CD14-positive monocyte (primary cell): ENCODE data around the gene TBXA2R. TPM values are rescaled to one million over a fixed set of nuclear protein-coding genes. Genes with fewer than 3 reads are reported as not detected.

Experiments used
- DNase-seq, 3 donors: peaks; one replicate each; pipeline ENCODE4 v3.0.0-alpha.2; 2011 to 2022
- H2AFZ ChIP-seq: 2 replicates; pipeline ENCODE4 v1.6.0; 2012; ENCODE audit warnings: mild to moderate bottlenecking, low read depth, low read length, inconsistent platforms; ENCODE audit not compliant: insufficient read depth, poor library complexity, severe bottlenecking
- H3K27ac ChIP-seq, 2 donors: 1 replicate in 1 of 2; 2 replicates in 1 of 2; pipeline ENCODE4 v1.5.1; 2012 to 2013; ENCODE audit warnings: low read length in 2 of 2, control low read depth in 1 of 2, inconsistent platforms in 1 of 2, low read depth in 1 of 2, mild to moderate bottlenecking in 1 of 2
- H3K27me3 ChIP-seq, 2 donors: one replicate each; pipeline versions ENCODE4 v1.6.0 to v1.6.1; 2011 to 2013; ENCODE audit warnings: low read length in 2 of 2; ENCODE audit not compliant: control insufficient read depth in 2 of 2, insufficient read depth in 2 of 2
- H3K36me3 ChIP-seq, 2 donors: replicated peaks in 1 of 2; 1 replicate in 1 of 2; 2 replicates in 1 of 2; pipeline versions ENCODE4 v1.5.1 to v1.6.1; 2012 to 2013; ENCODE audit warnings: low read length in 2 of 2, control low read depth in 1 of 2, inconsistent platforms in 1 of 2, mild to moderate bottlenecking in 1 of 2; ENCODE audit not compliant: insufficient read depth in 2 of 2, control insufficient read depth in 1 of 2
- H3K4me1 ChIP-seq, 2 donors: 1 replicate in 1 of 2; 2 replicates in 1 of 2; pipeline versions ENCODE4 v1.5.1 to v1.6.1; 2012 to 2013; ENCODE audit warnings: low read length in 2 of 2, control low read depth in 1 of 2, inconsistent platforms in 1 of 2, mild to moderate bottlenecking in 1 of 2, moderate library complexity in 1 of 2; ENCODE audit not compliant: insufficient read depth in 2 of 2, control insufficient read depth in 1 of 2
- H3K4me2 ChIP-seq: replicated peaks from 2 replicates; pipeline ENCODE3; 2012; ENCODE audit warnings: low read length, moderate library complexity, mild to moderate bottlenecking; ENCODE audit not compliant: poor library complexity, severe bottlenecking; ENCODE audit errors: extremely low read depth
- H3K4me3 ChIP-seq, 3 experiments: fragments of 200-600 bp in 1 of 3; sonication (generic) in 1 of 3; replicated peaks in 1 of 3; 1 replicate in 2 of 3; 2 replicates in 1 of 3; pipeline ENCODE4 v1.5.1; 2011 to 2013; ENCODE audit warnings: low read length in 3 of 3, mild to moderate bottlenecking in 3 of 3, control low read depth in 2 of 3, low read depth in 2 of 3, inconsistent platforms in 1 of 3, moderate library complexity in 1 of 3
- H3K79me2 ChIP-seq: 2 replicates; pipeline ENCODE4 v1.6.0; 2012; ENCODE audit warnings: mild to moderate bottlenecking, control low read depth, inconsistent platforms, low read length, moderate library complexity; ENCODE audit not compliant: insufficient read depth
- H3K9ac ChIP-seq: 2 replicates; pipeline ENCODE4 v1.6.0; 2017; ENCODE audit warnings: low read length, mild to moderate bottlenecking; ENCODE audit not compliant: insufficient read depth, poor library complexity, severe bottlenecking
- H3K9me3 ChIP-seq, 2 donors: replicated peaks in 1 of 2; 1 replicate in 1 of 2; 2 replicates in 1 of 2; pipeline versions ENCODE4 v1.5.1 to v1.6.1; 2012 to 2013; ENCODE audit warnings: low read length in 2 of 2, control low read depth in 1 of 2; ENCODE audit not compliant: control insufficient read depth in 1 of 2, insufficient read depth in 1 of 2
- H4K20me1 ChIP-seq: 2 replicates; pipeline ENCODE4 v1.6.0; 2012; ENCODE audit warnings: mild to moderate bottlenecking, low read length, control low read depth, moderate library complexity; ENCODE audit not compliant: insufficient read depth
- H3K27ac Mint-ChIP-seq, 7 donors: one replicate each; pipeline ENCODE4 v1.8.0; 2020; ENCODE audit warnings: mild to moderate bottlenecking in 7 of 7, mixed read lengths in 7 of 7, moderate library complexity in 6 of 7, inconsistent platforms in 2 of 7
- H3K27me3 Mint-ChIP-seq, 3 donors: one replicate each; pipeline ENCODE4 v1.8.0; 2021 to 2022; ENCODE audit warnings: low read depth in 3 of 3, mild to moderate bottlenecking in 3 of 3, mixed read lengths in 3 of 3, moderate library complexity in 3 of 3, inconsistent platforms in 1 of 3
- H3K36me3 Mint-ChIP-seq, 2 donors: one replicate each; pipeline ENCODE4 v1.8.0; 2020; ENCODE audit warnings: mixed read lengths in 2 of 2, inconsistent platforms in 1 of 2, mild to moderate bottlenecking in 1 of 2
- H3K4me1 Mint-ChIP-seq: one replicate; pipeline ENCODE4 v1.8.0; 2020; ENCODE audit warnings: mild to moderate bottlenecking, mixed read lengths
- H3K4me3 Mint-ChIP-seq, 2 donors: one replicate each; pipeline ENCODE4 v1.8.0; 2020; ENCODE audit warnings: mild to moderate bottlenecking in 2 of 2, mixed read lengths in 2 of 2, moderate library complexity in 1 of 2
- H3K9me3 Mint-ChIP-seq, 7 donors: one replicate each; pipeline ENCODE4 v1.8.0; 2020 to 2022; ENCODE audit warnings: mixed read lengths in 7 of 7, mild to moderate bottlenecking in 6 of 7, moderate library complexity in 6 of 7, inconsistent platforms in 2 of 7
- CTCF ChIP-seq: fragments of 200-600 bp; IDR thresholded peaks from one replicate; pipeline ENCODE4 v1.8.0; 2022; ENCODE audit warnings: antibody characterized with exemption, mild to moderate bottlenecking
- WGBS: methylation state at CpG from one replicate; pipeline ENCODE4 v1.1.5; 2013; ENCODE audit warnings: missing lambda C conversion rate; ENCODE audit not compliant: insufficient coverage; 5-methylcytosine and 5-hydroxymethylcytosine counted together
- intact Hi-C, 2 donors: fragments of 100-400 bp; cut with micrococcal nuclease; formaldehyde crosslinking; loops; one replicate each; pipeline versions ENCODE4 v1.15.0 to v1.15.1; 2023
- polyA plus RNA-seq, 3 donors: library from polyadenylated mRNA; depleted of rRNA in 1 of 3; unstranded in 2 of 3; stranded (reverse) in 1 of 3; fragments of 300-500 nt in 2 of 3; fragments of >200 nt in 1 of 3; fragmentation: Illumina TruSeq in 2 of 3; gene quantifications; 1 replicate in 2 of 3; 2 replicates in 1 of 3; pipeline ENCODE4 v1.2.3, GENCODE V29; 2012 to 2021

The TBXA2R gene
- polyA plus RNA-seq, 3 donors = 0.05 TPM; not detected in 2

GRCh38 chr19:3599776-3600187 is 6.9 kb downstream of the TBXA2R start:
- Histone ChIP-seq H3K4me1 (no peaks in the 10 kb centered on the region), H3K4me2 (no peak overlapping the region), H3K36me3 (no peaks in the 10 kb centered on the region), H3K9ac (no peak overlapping the region), H3K79me2 (no peaks in the 10 kb centered on the region), H3K9me3 (no peaks in the 10 kb centered on the region), H2AFZ (no peak overlapping the region), H3K27me3 (peaks cover 0 to 3% of the 10 kb centered on the region in 2 donors), H3K27ac (no peak overlapping the region), H3K4me3 (no peak overlapping the region), H4K20me1 (no peaks in the 10 kb centered on the region)
- no peak overlapping the region for H3K4me3 Mint-ChIP-seq
- no peak overlapping the region for H3K27ac Mint-ChIP-seq
- WGBS = 96% methylated on average over 26 of the region's 28 CpGs
- peaks cover 0 to 4% (median 2%) of the 10 kb centered on the region in 7 donors for H3K9me3 Mint-ChIP-seq
- no peaks in the 10 kb centered on the region for H3K36me3 Mint-ChIP-seq
- no peaks in the 10 kb centered on the region for H3K4me1 Mint-ChIP-seq
- intact Hi-C loops = no loop called here
- DNase-seq = no peak
- no peak for TF ChIP-seq CTCF
- peaks cover 4 to 8% (median 6%) of the 10 kb centered on the region in 3 donors for H3K27me3 Mint-ChIP-seq

GRCh38 chr19:3595521-3596061 is 11.1 kb downstream of the TBXA2R start:
- no peaks in the 10 kb centered on the region for H3K79me2 ChIP-seq
- no peak overlapping the region for H3K4me3 ChIP-seq
- no peaks in the 10 kb centered on the region for H3K4me1 ChIP-seq
- no peak overlapping the region for H2AFZ ChIP-seq
- H4K20me1 ChIP-seq = no peaks in the 10 kb centered on the region
- Mint-ChIP-seq H3K9me3 (peaks cover 7 to 14% (median 12%) of the 10 kb centered on the region in 7 donors), H3K27ac (peak overlapping the region in 1 of 7 donors; percentile 30), H3K36me3 (no peaks in the 10 kb centered on the region), H3K4me3 (no peak overlapping the region), H3K4me1 (no peaks in the 10 kb centered on the region), H3K27me3 (peaks cover 3 to 10% (median 5%) of the 10 kb centered on the region in 3 donors)
- WGBS = 92% methylated on average over 33 of the region's 34 CpGs
- peaks cover 5% of the 10 kb centered on the region in 2 donors for H3K9me3 ChIP-seq
- no peak for TF ChIP-seq CTCF
- DNase-seq = no peak
- H3K36me3 ChIP-seq = no peaks in the 10 kb centered on the region
- H3K4me2 ChIP-seq = no peak overlapping the region
- no peak overlapping the region for H3K27ac ChIP-seq
- intact Hi-C loops = no loop called here
- no peak overlapping the region for H3K9ac ChIP-seq
- H3K27me3 ChIP-seq = no peaks in the 10 kb centered on the region
